ENCODE measurements around the gene PAF1.

GRCh38 chr19:39420769-39421168 lies 29.9 kb upstream of the PAF1 start:
- no peak for TF ChIP-seq CTCF (IDR thresholded peaks at IDR 0.05)
- no peak for TF ChIP-seq EP300 (IDR thresholded peaks at IDR 0.05)
- TF ChIP-seq POLR2A (IDR thresholded peaks at IDR 0.05) = no peak

Measured in gastroesophageal sphincter (tissue), 3 donors.